Measurements from ENCODE around the gene ELF1.
"Not testable (repeated sequence)": the region's sequence is repeated elsewhere in the genome, so short reads cannot be mapped to it uniquely, and the experiment has no call there.

ELF1 gene

DNA sequence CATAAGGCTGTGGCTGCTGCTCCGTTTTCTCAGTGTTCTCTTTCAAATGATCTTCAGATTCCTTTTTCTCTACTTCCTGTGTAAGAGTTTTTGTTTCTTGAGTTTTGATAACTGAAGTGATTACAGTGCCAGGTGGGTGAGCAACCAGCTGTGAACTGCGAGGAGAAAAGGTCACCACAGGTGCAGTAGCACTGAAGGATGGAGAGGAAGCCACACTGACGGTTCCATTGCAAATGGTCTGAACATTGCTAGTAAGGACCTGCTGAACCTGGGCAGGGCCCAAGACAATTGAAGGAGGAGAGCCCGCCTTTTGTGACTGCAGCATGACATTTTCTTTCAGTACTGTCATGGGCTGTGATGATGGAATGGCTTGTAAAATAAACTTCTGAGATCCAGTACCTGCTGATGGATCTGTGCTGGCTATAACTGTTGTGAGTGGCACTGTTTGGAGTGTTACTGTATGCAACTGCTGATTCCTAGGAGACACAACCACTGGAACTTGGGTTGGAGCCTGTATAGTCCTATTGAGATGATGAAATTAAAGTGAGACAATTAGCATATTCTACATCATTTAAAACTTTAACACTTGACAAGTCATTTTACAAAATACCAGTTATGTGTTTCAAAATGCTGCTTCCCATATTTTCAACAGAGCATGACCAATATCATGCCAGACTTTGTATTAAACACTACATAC, 85.5 kb downstream of the ELF1 start:
- no peak for DNase-seq (ENCODE audit: low spot score)

- DNase-seq (ENCODE audit: low spot score): no peak
Measured at GRCh38 chr13:40932252-40932651, 86.9 kb downstream of the ELF1 start.

GRCh38 chr13:40931719-40932118, 87.4 kb downstream of the ELF1 start:
- no peak for DNase-seq (ENCODE audit: low spot score)

DNA sequence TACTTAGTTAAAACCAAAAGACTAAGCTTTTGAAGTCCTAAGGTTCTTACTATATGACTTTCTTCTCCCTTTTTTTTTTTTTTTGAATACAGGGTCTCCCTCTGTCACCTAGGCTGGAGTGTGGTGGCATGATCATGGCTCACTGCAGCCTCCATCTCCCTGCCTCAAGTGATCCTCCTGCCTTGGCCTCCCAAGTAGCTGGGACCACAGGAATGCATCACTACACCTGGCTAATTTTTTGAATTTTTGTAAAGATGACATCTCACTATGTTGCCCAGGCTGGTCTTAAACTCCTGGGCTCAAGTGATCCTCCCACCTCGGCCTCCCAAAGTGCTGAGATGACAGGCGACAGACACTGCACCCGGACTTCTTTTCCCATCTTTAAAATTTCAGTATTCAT, 89.2 kb downstream of the ELF1 start:
- not testable (repeated sequence) for DNase-seq (ENCODE audit: low spot score)

GRCh38 chr13:40928980-40929379, 90.1 kb downstream of the ELF1 start:
- no peak for DNase-seq (ENCODE audit: low spot score)

DNA sequence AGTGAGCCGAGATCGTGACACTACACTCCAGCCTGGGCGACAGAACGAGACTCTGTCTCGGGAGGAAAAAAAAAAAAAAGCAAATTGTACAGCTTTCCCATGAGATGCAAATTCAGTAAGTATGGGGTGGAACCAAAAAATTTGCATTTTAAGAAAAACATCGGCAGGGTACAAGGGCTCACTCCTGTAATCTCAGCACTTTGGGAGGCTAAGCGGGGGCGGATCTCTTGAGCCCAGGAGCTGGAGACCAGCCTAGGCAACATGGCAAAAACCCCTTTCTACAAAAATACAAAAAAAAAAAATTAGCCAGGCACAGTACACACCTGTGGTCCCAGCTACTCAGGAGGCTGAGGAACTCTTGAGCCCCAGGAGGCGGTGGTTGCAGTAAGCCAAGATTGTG, 91.2 kb downstream of the ELF1 start:
- DNase-seq (ENCODE audit: low spot score): no peak

GRCh38 chr13:40923867-40924266, 95.2 kb downstream of the ELF1 start:
- DNase-seq (ENCODE audit: low spot score): no peak

- DNase-seq (ENCODE audit: low spot score): peak; percentile 6
Measured at GRCh38 chr13:40922437-40923040, 96.6 kb downstream of the ELF1 start.

DNA sequence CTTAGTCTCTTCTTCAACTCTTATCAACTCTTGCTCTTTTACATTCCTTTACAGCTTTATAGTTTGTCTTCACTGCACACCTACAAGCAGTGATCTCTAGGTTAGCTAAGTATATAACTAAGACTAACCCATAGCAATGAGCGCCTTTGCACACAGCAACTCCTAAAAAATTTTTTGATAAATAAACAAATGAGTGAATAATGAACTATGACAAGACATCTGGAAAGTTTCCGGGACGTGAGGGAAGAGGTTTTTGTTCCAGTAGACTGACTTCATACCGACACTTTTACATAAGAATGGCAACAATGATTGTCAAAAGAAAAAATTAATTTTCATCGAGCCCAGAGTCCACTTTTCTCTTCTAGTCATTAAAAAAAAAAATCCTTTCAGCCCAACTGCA, 98.3 kb downstream of the ELF1 start:
- no peak for DNase-seq (ENCODE audit: low spot score)

DNA sequence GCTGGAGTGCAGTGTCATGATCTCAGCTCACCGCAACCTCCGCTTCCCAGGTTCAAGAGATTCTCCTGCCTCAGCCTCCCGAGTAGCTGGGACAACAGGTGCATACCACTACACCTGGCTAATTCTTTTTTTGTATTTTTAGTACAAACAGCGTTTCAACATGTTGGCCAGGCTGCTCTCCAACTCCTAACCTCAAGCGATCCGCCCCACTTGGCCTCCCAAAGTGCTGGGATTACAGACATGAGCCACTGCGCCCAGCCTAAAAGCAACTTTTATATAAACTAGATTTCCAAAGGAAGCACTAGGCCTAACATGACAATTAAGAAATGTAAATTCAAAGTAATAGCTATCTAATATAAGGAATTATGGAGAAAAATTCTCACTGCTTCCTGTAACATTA, 99.2 kb downstream of the ELF1 start:
- not testable (repeated sequence) for DNase-seq (ENCODE audit: low spot score)

DNA sequence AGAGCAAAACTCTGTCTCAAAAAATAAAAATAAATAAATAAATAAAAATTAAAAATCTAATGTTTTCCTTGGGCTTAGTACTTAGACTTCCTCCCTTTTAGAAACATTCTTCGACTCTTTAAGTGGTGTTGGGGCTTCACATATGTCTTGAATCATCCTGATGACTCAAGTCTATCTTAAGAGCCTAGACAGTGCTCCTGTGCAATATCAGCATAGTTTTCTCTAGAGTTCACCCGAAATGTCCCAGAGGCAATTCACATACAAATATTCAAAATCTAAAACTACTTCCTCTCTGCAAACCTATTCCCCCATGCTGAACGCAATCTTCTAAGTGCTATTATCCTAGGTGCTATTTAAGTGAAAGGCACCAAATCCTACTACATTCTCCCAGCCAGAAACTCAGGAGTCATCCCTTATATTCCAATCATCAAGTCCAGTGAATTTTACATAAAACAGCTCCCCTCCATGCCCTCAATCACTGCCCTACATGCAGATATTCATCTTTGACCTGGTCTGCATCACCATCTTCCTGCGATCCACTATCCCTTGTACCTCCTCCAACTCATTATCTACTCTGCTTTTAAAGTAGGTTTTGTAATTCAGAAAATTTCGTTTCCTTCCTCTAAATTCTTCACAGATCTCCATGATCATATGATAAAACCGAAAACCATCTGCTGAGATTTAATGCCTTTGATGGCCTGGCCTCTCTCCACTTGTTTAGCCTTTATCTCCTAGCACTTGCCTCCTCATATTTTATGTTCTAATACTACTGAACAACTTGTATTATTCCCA, 102.7 kb downstream of the ELF1 start:
- no peak for DNase-seq (ENCODE audit: low spot score)

- DNase-seq (ENCODE audit: low spot score): not testable (repeated sequence)
Measured at GRCh38 chr13:40914863-40915262, 104.3 kb downstream of the ELF1 start.

GRCh38 chr13:40911341-40911740, 107.8 kb downstream of the ELF1 start:
- no peak for DNase-seq (ENCODE audit: low spot score)

- DNase-seq (ENCODE audit: low spot score): no peak
Measured at GRCh38 chr13:40910324-40911050, 108.6 kb downstream of the ELF1 start.

DNA sequence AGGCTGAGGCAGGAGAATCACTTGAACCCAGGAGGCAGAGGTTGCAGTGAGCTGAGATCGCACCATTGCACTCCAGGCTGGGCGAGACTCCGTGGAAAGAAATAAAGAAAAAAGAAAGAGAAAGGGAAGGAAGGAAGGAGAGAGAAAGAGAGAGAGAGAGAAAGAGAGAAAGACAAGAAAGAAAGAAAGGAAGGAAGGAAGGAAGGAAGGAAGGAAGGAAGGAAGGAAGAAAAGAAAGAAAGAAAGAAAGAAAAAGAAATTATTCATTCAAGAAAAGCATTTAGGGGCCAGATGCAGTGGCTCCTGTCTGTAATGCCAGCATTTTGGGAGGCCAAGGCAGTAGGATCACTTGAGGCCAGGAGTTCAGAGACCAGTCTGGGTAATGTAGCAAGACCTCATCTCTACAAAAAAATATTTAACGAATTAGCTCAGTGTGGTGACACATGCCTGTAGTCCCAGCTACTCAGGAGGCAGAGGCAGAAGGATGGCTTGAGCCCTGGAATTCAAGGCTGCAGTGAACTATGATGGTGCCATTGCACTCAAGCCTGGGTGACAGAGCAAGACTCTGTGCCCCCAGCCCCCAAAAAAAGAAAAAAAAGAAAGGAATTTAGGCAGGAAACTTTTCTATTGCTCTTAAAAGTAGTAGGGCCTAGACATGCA, 109.4 kb downstream of the ELF1 start:
- not testable (repeated sequence) for DNase-seq (ENCODE audit: low spot score)

- DNase-seq (ENCODE audit: low spot score): no peak
Measured at GRCh38 chr13:40908546-40908945, 110.6 kb downstream of the ELF1 start.

GRCh38 chr13:40901032-40901431, 118.1 kb downstream of the ELF1 start:
- not testable (repeated sequence) for DNase-seq (ENCODE audit: low spot score)

- DNase-seq (ENCODE audit: low spot score): not testable (repeated sequence)
Measured at GRCh38 chr13:40900568-40900967, 118.5 kb downstream of the ELF1 start.

DNA sequence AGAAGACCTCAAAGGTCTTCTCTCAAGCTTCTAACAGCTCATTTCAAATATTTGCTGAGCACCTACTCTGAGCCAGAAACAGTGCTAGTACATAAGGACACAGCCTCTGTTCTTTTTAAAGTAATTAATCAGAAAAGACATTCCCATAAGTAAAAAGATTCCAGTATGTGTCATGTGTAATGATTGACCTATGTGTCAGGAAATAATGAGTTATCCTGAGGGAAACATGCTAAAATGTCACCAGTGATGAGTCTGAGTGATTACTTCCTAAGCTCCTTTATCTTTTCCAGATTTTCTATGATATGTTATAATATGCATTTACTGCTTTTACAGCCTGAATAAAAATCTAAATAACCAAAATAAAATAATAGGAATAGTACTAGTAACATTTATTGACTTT, 122.1 kb downstream of the ELF1 start:
- DNase-seq (ENCODE audit: low spot score): no peak

GRCh38 chr13:40895227-40896184, 123.6 kb downstream of the ELF1 start:
- no peak for DNase-seq (ENCODE audit: low spot score)

GRCh38 chr13:40893573-40893972, 125.5 kb downstream of the ELF1 start:
- not testable (repeated sequence) for DNase-seq (ENCODE audit: low spot score)
